SK-N-SH (cell line): ENCODE measurements around the gene KCNMB1.

Source experiments
- CTCF ChIP-seq: fragments of 200-600 bp; sonication (generic); IDR thresholded peaks from 2 replicates; pipeline ENCODE4 v1.6.1; 2017; ENCODE audit warnings: antibody characterized with exemption, mild to moderate bottlenecking, moderate library complexity
- EP300 ChIP-seq, 2 experiments: IDR thresholded peaks; 2 replicates each; pipeline versions ENCODE4 v1.4.0 to v1.6.1; 2012; ENCODE audit warnings: borderline replicate concordance in 1 of 2, low read depth in 1 of 2, low read length in 1 of 2
- EZH2phosphoT487 ChIP-seq: fragments of 200-600 bp; sonication (generic); IDR thresholded peaks from 2 replicates; pipeline ENCODE4 v1.6.1; 2017; ENCODE audit warnings: low read depth, mixed run types, mild to moderate bottlenecking, antibody characterized with exemption, moderate library complexity, borderline replicate concordance
- FOXJ3 ChIP-seq: sonication (generic); formaldehyde crosslinking; IDR thresholded peaks from 2 replicates; pipeline ENCODE4 v1.5.1; 2020; ENCODE audit warnings: mild to moderate bottlenecking, missing genetic modification reagents
- FOXM1 ChIP-seq: IDR thresholded peaks from 2 replicates; pipeline ENCODE4 v1.4.0; 2012; ENCODE audit warnings: low read depth, mild to moderate bottlenecking
- GABPA ChIP-seq: IDR thresholded peaks from 2 replicates; pipeline ENCODE4 v1.4.0; 2012; ENCODE audit warnings: low read depth, mild to moderate bottlenecking
- GATA2 ChIP-seq: sonication (generic); formaldehyde crosslinking; IDR thresholded peaks from 2 replicates; pipeline ENCODE4 v1.5.0; 2020; ENCODE audit warnings: mild to moderate bottlenecking, missing genetic modification reagents
- SMC3 ChIP-seq: IDR thresholded peaks from 2 replicates; pipeline ENCODE4 v1.6.1; 2012; ENCODE audit warnings: low read depth, low read length, improper control_type of control experiment
- TAF1 ChIP-seq: IDR thresholded peaks from 2 replicates; pipeline ENCODE4 v1.6.1; 2012; ENCODE audit warnings: low read depth, mild to moderate bottlenecking, low read length, moderate library complexity, borderline replicate concordance
- USF2 ChIP-seq: fragments of 150-350 bp; IDR thresholded peaks from 2 replicates; pipeline ENCODE4 v1.6.1; 2017; ENCODE audit warnings: antibody characterized with exemption, low read length, low read depth, borderline replicate concordance
- YY1 ChIP-seq: IDR thresholded peaks from 2 replicates; pipeline ENCODE4 v1.4.0; 2012; ENCODE audit warnings: low read depth, mild to moderate bottlenecking
- TF ChIP-seq, protein P1 (sequence below): IDR thresholded peaks from 2 replicates; pipeline ENCODE4 v1.4.0; 2012; ENCODE audit warnings: low read depth

DNA sequence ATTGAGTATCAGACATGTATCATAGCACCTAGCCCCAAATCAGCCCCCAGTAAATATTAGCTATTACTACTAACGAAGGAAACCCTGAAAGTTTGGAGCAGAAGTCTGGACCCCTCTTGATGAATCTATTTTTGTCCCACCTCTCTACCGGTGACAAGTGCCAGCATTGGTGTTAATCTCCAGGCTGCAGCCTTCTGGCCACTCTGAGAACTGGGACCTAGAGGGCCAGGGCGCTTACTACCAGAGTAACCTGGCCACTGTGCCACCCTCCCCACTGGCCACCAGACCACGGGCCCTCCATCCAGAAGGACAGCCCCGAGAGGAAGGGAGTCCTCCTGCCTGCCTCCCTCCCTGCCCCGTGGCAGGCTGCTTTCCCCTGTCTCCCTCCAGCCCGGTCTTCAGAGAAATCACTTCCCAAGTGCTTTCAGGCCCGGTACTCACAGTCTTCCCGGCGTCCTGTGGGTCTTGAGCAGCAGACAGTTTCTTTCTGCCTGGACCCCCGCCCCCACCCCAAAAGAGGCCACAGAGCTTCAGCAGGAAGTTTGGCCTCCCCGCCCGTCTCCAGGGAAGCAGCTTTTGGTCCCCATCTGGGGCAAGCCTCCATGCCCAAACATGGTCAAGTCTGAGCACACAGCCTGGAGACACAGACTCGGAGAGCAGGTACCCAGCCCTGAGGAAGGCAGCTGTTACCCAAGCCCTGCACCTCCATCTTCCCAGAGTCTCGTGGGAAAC, at the start of gene KCNMB1:
- TF ChIP-seq CTCF (no peak), YY1 (no peak), GATA2 (no peak), EP300 (IDR thresholded peaks at IDR 0.05; ENCODE audit: borderline replicate concordance in 1 of 2, low read depth in 1 of 2, low read length in 1 of 2) (no peak), SMC3 (no peak), FOXM1 (no peak), EZH2phosphoT487 (no peak), TAF1 (no peak), FOXJ3 (CRISPR knock-in tag) (no peak), GABPA (no peak), USF2 (no peak)
- TF ChIP-seq, protein P1, sequence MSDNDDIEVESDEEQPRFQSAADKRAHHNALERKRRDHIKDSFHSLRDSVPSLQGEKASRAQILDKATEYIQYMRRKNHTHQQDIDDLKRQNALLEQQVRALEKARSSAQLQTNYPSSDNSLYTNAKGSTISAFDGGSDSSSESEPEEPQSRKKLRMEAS = no peak
